Activated T-cell treated with anti-CD3 and anti-CD28 coated beads, Interleukin-2, amount 50 U/mL, for 72 hours (primary cell): ENCODE measurements around the gene USP37. TPM values are rescaled to one million over a fixed set of nuclear protein-coding genes. Genes with fewer than 3 reads are reported as not detected.

Experiments used
- ATAC-seq, 2 donors: fragments of 150-1000 bp; cut with Tn5 transposase; replicated peaks in 1 of 2; 2 replicates each; pipeline ENCODE4 v1.10.0; 2021; ENCODE audit warnings: moderate library complexity in 2 of 2, mild to moderate bottlenecking in 1 of 2
- DNase-seq, 2 donors: peaks; one replicate each; pipeline ENCODE4 v3.0.0; 2021 to 2022; ENCODE audit warnings: mixed read lengths in 1 of 2
- H3K27ac Mint-ChIP-seq: one replicate; pipeline ENCODE4 v1.8.0; 2022; ENCODE audit warnings: mild to moderate bottlenecking, moderate library complexity, mixed read lengths
- H3K27me3 Mint-ChIP-seq: one replicate; pipeline ENCODE4 v1.8.0; 2022; ENCODE audit warnings: low read depth, mixed read lengths
- H3K36me3 Mint-ChIP-seq, 2 donors: one replicate each; pipeline ENCODE4 v1.8.0; 2022; ENCODE audit warnings: mixed read lengths in 2 of 2, mild to moderate bottlenecking in 1 of 2; ENCODE audit not compliant: insufficient read depth in 2 of 2
- H3K4me1 Mint-ChIP-seq: one replicate; pipeline ENCODE4 v1.8.0; 2022; ENCODE audit warnings: low read depth, mixed read lengths
- H3K4me3 Mint-ChIP-seq, 2 donors: one replicate each; pipeline ENCODE4 v1.8.0; 2022; ENCODE audit warnings: mild to moderate bottlenecking in 2 of 2, mixed read lengths in 2 of 2, moderate library complexity in 2 of 2
- H3K9me3 Mint-ChIP-seq, 2 donors: one replicate each; pipeline ENCODE4 v1.8.0; 2022; ENCODE audit warnings: mixed read lengths in 2 of 2
- total RNA-seq, 2 donors: library from RNA; stranded (reverse); gene quantifications; one replicate each; pipeline ENCODE4 v1.2.3, GENCODE V29; 2022

USP37 gene
- total RNA-seq, 2 donors from 2014 or later: 31.6 to 35.3 TPM

DNA sequence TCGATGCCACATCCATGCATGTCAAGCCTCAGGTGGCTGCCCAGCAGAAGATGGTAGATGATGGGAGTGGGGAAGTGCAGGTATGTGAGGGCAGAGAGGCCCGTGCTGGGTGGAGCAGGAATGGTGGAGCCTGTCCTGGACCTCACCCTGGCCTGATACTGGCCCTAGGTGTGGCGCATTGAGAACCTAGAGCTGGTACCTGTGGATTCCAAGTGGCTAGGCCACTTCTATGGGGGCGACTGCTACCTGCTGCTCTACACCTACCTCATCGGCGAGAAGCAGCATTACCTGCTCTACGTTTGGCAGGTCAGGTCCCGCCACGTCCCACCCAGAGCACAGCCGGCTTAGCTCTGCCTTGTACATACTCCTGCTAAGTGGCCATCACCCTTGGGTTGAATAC, 136.3 kb downstream of the USP37 start:
- H3K4me3 Mint-ChIP-seq: no peak overlapping the region
- no peaks in the 10 kb centered on the region for H3K9me3 Mint-ChIP-seq
- ATAC-seq (no peak), DNase-seq (no peak)
- H3K4me1 Mint-ChIP-seq: no peaks in the 10 kb centered on the region
- H3K27me3 Mint-ChIP-seq: no peaks in the 10 kb centered on the region
- no peak overlapping the region for H3K27ac Mint-ChIP-seq
- no peaks in the 10 kb centered on the region for H3K36me3 Mint-ChIP-seq

DNA sequence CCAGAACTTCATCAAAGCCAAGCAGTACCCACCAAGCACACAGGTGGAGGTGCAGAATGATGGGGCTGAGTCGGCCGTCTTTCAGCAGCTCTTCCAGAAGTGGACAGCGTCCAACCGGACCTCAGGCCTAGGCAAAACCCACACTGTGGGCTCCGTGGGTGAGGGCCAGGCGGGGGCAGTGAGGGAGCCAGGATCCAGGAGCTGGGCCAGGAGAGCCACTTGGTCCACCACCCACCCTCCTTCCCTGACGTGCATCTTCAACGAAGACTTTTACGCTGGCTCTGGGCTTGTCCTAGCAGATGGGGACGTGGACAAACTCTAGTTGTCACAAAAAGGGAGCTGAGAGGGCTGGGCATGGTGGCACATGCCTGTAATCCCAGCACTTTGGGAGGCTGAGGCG, 137.4 kb downstream of the USP37 start:
- Mint-ChIP-seq H3K36me3 (no peaks in the 10 kb centered on the region), H3K4me1 (no peaks in the 10 kb centered on the region), H3K9me3 (no peaks in the 10 kb centered on the region), H3K4me3 (no peak overlapping the region), H3K27me3 (no peaks in the 10 kb centered on the region), H3K27ac (no peak overlapping the region)
- ATAC-seq (no peak), DNase-seq (no peak)

DNA sequence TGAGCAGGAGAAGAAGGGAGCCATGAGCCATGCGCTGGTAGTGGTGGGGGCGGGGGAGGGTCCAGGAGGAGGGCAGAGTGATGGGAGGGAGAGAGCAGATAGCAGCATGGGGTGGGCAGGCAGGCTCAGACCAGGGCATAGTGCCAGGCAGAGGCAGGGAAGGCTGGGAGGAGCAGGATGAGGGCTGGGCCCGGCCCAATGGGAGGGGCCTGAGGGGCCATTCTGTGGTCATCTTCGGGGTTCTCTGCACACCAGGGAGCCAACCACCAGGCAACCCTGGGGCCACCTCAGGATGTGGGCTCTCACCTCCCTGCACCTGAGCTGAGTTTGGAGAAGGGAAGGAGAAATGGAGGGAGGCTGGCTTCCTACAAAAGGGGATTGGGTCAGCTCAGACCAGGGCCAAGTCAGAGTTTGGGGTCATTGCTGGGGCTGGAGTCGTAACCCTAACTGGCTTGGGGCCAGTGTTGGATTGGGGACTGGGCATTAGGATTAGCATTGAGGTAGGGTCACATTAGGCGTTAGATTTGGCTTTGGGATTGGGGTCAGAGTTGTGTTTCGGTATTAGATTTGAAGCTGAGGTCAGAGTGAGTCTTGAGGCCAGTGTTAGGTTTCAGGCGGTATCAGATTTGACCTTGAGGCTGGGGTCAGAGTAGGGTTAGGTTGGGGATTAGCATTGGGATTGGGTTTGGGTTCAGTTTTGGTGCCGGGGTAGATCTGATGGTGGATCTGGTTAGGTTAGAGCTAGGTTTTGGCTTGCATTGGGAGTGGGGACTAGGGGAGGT, 138.0 kb downstream of the USP37 start:
- Mint-ChIP-seq H3K4me3 (no peak overlapping the region), H3K27ac (no peak overlapping the region), H3K4me1 (no peaks in the 10 kb centered on the region), H3K36me3 (no peaks in the 10 kb centered on the region), H3K9me3 (no peaks in the 10 kb centered on the region), H3K27me3 (no peaks in the 10 kb centered on the region)
- DNase-seq (no peak), ATAC-seq (no peak)

DNA sequence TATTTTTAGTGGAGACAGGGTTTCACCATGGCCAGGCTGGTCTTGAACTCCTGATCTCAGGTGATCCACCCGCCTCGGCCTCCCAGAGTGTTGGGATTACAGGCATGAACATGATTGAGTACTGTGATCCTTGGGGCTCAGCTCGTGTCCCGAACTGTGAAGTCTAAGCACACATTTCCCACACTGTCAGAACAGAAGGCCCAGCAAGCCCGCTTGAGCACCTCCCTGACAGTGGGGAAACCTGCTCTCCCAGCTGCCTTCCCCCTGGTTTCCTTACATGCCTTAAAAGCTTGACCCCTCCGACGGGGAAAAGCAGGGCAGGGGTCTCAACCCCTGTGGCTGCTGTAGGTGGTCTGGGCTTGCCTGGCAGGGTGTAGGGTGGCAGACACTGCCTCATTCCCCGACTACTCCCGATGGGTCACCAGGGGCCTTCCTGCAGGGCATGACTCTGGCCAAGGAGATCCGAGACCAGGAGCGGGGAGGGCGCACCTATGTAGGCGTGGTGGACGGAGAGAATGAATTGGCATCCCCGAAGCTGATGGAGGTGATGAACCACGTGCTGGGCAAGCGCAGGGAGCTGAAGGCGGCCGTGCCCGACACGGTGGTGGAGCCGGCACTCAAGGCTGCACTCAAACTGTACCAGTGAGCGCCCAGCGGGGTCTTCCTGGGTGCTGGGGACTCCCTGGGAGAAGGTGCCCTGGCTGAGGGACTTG, 139.1 kb downstream of the USP37 start:
- no peak overlapping the region for H3K27ac Mint-ChIP-seq

DNA sequence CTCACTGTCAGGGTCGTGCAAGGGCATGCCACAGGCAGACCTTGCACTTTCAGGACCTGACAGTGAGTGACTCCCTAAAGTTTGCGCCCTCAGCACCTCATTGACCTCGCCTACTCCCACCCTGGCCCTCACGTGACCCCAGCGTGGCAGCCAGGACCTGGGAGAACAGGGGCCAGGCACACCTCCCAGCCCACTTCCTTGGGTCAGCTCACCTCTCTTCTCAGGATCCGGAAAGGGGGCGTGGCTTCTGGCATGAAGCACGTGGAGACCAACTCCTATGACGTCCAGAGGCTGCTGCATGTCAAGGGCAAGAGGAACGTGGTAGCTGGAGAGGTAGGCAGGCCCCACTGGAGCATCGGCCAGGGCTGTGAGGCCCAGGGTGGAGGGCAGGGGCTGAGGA, 140.4 kb downstream of the USP37 start:
- H3K27me3 Mint-ChIP-seq: no peaks in the 10 kb centered on the region
- no peak overlapping the region for H3K27ac Mint-ChIP-seq
- no peaks in the 10 kb centered on the region for H3K4me1 Mint-ChIP-seq
- DNase-seq (no peak), ATAC-seq (no peak)
- no peaks in the 10 kb centered on the region for H3K9me3 Mint-ChIP-seq
- H3K36me3 Mint-ChIP-seq: no peaks in the 10 kb centered on the region
- H3K4me3 Mint-ChIP-seq: no peak overlapping the region

More for the DNA sequence above, 139.1 kb downstream of the USP37 start:
- DNase-seq (no peak), ATAC-seq (no peak)
- H3K4me3 Mint-ChIP-seq: no peak overlapping the region
- H3K9me3 Mint-ChIP-seq: no peaks in the 10 kb centered on the region
- H3K27me3 Mint-ChIP-seq: no peaks in the 10 kb centered on the region
- H3K4me1 Mint-ChIP-seq: no peaks in the 10 kb centered on the region
- H3K36me3 Mint-ChIP-seq: no peaks in the 10 kb centered on the region

DNA sequence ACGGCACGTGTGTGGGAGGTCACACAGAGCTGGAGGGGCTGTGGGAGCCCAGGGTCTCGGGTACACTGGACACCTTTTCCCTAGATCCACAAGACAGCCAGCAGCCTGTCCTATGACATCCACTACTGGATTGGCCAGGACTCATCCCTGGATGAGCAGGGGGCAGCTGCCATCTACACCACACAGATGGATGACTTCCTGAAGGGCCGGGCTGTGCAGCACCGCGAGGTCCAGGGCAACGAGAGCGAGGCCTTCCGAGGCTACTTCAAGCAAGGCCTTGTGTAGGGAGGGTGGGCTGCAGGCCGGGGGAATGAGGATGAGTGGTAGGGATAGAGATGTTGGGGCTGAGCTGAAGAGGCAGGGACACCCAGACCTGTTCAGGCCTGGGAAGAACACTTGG, 142.6 kb downstream of the USP37 start:
- Mint-ChIP-seq H3K27me3 (no peaks in the 10 kb centered on the region), H3K27ac (no peak overlapping the region), H3K36me3 (no peaks in the 10 kb centered on the region), H3K4me3 (no peak overlapping the region), H3K4me1 (no peaks in the 10 kb centered on the region), H3K9me3 (no peaks in the 10 kb centered on the region)
- ATAC-seq (no peak), DNase-seq (no peak)

DNA sequence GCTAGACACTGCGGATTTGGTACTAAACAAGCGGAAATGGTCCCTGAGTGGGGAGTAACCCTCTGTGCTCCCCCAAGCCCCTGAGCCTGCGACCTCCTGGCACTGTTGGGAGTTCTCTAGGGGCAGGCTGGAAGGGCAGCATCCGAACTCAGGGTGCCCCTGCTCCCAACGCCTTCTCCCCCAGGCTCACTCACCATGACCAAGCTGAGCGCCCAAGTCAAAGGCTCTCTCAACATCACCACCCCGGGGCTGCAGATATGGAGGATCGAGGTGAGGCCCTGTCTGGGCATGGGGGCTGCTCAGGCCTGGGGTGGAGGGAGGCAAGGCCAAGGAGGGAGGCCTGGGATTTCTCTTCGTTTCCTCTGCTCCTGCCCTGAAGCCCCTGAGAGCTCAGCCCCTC, 144.6 kb downstream of the USP37 start:
- H3K36me3 Mint-ChIP-seq: no peaks in the 10 kb centered on the region
- DNase-seq (no peak), ATAC-seq (no peak)
- no peaks in the 10 kb centered on the region for H3K9me3 Mint-ChIP-seq
- H3K27ac Mint-ChIP-seq: no peak overlapping the region
- no peak overlapping the region for H3K4me3 Mint-ChIP-seq
- no peaks in the 10 kb centered on the region for H3K4me1 Mint-ChIP-seq
- no peaks in the 10 kb centered on the region for H3K27me3 Mint-ChIP-seq

DNA sequence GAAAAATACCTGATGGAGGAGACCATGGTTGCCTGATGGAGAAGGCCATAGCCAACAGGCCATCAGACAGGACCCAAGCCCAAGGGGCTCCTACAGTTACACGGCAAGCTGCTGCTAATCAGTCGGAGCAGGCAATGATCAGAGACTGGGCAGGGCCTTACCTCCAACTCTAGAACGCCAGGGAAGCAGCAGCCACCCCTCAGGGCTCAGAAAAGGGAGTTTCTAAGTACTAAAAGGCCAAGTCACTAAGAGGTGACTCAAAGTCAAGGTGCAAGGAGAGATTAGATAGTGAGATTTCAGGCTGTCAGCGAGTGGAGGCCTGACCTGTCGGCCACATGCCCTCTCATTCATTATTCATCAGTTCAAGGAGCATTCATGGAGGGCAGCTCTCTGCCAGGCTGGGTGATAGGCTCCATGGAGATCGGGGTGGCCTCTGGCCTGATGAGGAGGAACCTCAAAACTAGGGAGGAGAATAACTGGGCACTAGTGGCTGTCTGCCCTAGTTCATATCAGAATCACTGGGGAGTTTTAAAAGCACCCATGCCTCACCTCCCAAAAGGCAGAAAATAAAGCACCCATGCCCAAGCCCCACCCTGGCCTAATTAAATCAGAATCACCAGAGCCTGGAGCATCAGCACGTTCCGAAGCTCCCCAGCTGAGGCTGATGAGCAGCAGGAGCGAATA, 145.6 kb downstream of the USP37 start:
- no peaks in the 10 kb centered on the region for H3K27me3 Mint-ChIP-seq
- no peak overlapping the region for H3K4me3 Mint-ChIP-seq
- no peaks in the 10 kb centered on the region for H3K4me1 Mint-ChIP-seq
- DNase-seq: no peak
- H3K9me3 Mint-ChIP-seq: no peaks in the 10 kb centered on the region
- no peak overlapping the region for H3K27ac Mint-ChIP-seq
- ATAC-seq: no peak
- H3K36me3 Mint-ChIP-seq: no peaks in the 10 kb centered on the region

DNA sequence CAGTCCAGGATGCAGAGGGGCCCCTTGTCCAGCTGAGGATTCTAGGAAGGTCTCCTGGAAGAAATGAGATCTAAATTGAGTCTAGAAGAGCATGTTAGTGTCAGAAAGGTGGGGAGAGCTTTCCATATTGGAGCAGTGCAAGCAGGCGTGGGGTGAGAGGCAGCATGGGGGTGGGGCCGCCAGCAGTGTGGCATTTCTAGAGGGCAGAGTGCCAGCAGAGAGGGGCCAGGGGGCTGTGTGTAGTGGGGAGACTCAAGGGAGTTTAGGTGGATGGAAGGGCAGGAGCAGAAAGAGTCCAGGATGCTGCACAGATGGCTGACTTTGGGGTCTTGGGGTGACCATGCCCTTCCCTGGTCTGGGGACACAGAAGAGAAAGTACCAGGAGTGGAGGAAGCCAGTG, 147.1 kb downstream of the USP37 start:
- no peak overlapping the region for H3K4me3 Mint-ChIP-seq
- H3K27ac Mint-ChIP-seq: no peak overlapping the region
- H3K9me3 Mint-ChIP-seq: no peaks in the 10 kb centered on the region
- ATAC-seq: no peak
- no peaks in the 10 kb centered on the region for H3K4me1 Mint-ChIP-seq
- DNase-seq: no peak
- H3K36me3 Mint-ChIP-seq: no peaks in the 10 kb centered on the region
- H3K27me3 Mint-ChIP-seq: no peaks in the 10 kb centered on the region

DNA sequence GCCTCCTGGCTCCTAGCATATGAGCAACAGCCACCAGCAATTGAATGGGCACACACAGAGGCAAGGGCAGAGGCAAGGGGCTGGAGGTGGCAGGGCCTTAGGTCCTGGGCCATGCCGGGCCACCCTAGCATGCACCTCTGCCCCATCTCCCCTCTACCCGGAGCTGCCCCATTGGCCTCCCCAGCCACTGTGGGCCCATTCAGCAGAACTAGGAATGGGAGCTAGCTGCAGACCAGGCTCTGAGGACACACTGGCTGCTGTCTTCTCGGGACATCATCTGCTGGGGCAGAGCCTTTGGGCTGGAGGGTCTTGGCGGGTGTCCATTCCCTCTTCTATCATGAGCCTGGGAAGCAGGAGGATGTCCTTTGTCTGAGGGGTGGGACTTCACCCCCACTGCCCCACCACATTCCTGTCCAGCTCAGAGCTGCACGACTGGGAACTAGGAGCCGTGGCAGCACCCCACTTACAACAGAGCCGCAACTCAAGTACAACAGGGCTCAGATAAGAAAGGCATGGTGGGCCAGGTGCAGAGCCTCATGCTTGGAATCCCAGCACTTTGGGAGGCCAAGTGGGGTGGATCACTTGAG, 148.4 kb downstream of the USP37 start:
- Mint-ChIP-seq H3K27ac (no peak overlapping the region), H3K4me1 (no peaks in the 10 kb centered on the region), H3K27me3 (no peaks in the 10 kb centered on the region)

DNA sequence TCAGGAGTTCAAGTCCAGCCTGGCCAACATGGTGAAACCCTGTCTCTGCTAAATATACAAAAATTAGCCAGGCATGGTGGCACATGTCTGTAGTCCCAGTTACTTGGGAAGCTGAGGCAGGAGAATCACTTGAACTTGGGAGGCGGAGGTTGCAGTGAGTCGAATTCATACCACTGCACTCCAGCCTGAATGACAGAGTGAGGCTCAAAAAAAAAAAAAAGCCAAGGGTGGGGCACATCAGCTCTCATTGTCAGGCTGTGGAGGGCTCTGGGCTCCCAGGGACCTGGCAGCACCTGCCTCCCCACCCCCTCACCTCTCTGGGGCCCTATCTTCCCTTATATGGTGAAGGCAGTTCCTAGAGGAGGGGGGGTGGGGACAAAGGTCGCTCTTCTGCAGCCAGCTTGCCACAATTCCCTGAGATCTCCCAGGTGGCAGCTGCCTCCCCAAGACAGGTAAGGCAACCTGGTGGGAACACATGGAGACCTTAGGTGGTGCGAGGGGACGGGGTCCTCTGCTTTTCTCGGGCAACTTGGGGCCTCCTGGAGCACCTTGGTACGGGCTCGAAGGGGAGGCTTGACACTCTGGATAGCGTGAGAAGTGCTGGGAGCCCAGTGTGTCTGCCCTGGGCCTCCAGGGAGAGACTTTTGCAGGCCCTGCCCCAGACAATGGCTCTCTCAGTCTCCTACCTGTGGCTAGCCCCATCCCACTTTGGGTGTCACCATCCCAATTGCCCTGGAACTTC, 149.3 kb downstream of the USP37 start, which contains the start of gene VIL1:
TSS of gene VIL1 (plus strand) at position 407 of the 742 bp plus-strand sequence. CDS start 4,656 bp downstream, outside the sequence.
- no peaks in the 10 kb centered on the region for H3K9me3 Mint-ChIP-seq
- no peaks in the 10 kb centered on the region for H3K36me3 Mint-ChIP-seq
- no peaks in the 10 kb centered on the region for H3K4me1 Mint-ChIP-seq
- H3K27me3 Mint-ChIP-seq: no peaks in the 10 kb centered on the region
- ATAC-seq (no peak), DNase-seq (no peak)
- H3K27ac Mint-ChIP-seq: no peak within 1 kb of the TSS
- no peak within 1 kb of the TSS for H3K4me3 Mint-ChIP-seq

More for the DNA sequence above, 148.4 kb downstream of the USP37 start:
- Mint-ChIP-seq H3K9me3 (no peaks in the 10 kb centered on the region), H3K36me3 (no peaks in the 10 kb centered on the region), H3K4me3 (no peak overlapping the region)
- ATAC-seq: no peak
- no peak for DNase-seq

DNA sequence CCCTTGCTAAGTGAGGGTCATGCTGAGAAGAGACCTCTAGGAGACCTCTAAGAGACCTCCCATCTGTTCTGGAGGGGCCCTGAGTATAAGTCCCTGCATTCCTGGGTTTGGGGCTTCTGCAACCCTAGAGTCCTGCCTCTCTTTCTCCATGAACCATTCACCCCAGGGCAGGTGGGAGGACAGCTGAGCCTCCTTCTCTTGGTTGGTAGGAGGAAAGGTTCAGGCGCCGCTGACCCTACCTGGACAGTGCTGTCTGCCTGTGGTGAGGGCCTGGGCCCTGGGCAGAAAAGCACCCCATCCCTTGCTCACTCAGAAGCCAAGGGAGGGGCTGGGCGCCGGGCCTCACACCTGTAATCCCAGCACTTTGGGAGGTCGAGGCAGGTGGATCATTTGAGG, 149.8 kb downstream of the USP37 start:
- Mint-ChIP-seq H3K27me3 (no peaks in the 10 kb centered on the region), H3K27ac (no peak overlapping the region), H3K4me1 (no peaks in the 10 kb centered on the region)

More for the DNA sequence above, 149.8 kb downstream of the USP37 start:
- no peaks in the 10 kb centered on the region for H3K9me3 Mint-ChIP-seq
- H3K36me3 Mint-ChIP-seq: no peaks in the 10 kb centered on the region
- H3K4me3 Mint-ChIP-seq: no peak overlapping the region
- DNase-seq (no peak), ATAC-seq (no peak)
